ENCODE measurements around the gene PDGFRB.

The PDGFRB gene

DNA sequence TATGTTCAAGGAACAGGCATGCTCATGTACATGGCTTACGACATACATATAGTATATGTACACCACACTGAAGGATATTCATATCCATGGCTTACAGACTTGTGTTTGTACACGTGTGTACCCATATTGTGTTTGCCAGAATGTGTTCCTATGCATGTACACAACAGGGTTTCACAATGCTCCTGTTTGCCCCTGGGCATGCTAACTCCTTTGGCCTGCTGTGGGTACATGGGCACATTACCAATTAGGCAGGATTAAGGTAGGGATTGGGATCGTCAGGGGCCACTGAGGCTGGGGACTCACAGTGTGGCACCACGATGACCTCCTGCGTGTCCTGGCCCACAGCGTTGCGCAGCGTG, 26.2 kb downstream of the PDGFRB start:
- no peak for DNase-seq

DNA sequence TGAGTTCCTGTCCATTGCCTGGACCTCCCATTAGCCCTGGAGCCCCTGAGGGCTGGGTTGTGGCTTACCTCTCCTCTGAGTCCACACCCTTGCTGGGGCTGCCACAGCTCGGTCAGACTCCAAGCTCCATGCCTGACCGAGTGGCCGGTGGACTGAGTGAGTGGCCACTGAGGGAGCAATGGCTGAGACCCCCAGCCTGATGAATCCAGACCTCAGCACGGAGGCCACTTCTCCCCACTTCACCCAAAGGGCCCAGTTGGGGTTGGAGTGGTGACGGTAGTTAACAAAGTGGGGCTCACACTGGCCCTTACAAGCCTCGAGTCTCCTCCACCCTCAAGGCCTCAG, 28.8 kb downstream of the PDGFRB start:
- no peak for DNase-seq

DNA sequence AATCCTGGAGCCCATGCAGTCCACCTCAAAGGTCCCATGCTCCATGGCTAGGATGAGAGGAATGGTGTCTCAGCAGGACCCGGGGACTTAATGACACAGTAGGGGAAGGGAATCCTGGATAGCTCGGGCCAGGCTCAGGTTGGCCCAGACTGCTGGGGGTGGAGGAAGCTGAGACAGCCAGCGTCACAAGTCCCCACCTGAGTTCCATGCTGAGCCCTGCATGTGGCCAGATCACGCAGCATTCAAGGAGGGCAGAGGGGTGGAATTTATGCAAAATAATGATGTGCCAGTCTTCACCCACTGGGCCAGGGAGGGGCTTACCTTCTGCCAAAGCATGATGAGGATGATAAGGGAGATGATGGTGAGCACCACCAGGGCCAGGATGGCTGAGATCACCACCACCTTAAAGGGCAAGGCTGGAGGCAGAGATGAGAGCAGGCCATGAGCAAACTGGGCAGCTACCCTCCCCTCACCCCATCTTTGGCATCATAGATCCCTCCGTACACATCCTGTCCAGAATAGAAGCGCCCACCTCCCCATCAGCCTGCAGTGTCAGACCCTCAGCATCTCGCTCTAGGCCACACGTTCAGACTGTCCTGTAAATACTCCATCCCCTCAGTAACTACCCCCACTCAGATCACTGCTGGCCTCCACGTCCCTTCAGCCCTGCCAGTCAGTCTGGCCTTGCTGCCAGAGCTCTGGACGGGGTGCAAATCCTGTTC, 29.3 kb downstream of the PDGFRB start:
- no peak for DNase-seq

DNA sequence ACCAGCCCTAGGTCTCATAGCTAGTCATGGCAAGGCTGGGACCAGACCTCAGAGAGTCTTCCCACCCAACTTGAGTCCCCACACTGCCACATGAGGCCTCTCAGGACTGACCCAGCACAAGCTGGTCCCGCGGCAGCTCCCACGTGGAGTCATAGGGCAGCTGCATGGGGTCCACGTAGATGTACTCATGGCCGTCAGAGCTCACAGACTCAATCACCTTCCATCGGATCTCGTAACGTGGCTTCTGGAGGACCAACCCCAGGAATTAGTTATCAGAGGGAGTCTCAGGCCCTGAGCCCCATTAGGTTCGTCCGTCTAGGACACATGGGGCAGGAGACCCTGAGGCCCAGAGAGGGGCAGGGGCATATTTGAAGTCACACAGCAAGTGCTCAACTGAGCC, 30.3 kb downstream of the PDGFRB start:
- DNase-seq = no peak

DNA sequence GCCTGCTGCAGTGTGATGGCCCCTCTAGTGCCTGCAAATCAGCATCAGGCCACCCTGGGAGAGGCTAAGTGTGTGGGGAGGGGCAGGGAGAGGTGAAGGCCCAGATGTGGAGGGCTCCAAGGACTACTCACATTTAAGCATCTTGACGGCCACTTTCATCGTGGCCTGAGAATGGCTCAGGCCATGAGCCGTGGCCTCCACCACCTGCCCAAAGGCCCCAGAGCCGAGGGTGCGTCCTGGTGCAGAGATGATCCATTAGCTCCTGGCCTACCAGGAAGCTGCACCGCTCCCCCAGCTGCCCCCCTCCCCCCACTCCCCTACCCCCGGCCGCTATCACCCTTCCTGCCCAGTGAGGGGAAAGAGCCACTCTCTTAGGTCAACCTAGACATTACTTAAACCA, 31.0 kb downstream of the PDGFRB start:
- no peak for DNase-seq

DNA sequence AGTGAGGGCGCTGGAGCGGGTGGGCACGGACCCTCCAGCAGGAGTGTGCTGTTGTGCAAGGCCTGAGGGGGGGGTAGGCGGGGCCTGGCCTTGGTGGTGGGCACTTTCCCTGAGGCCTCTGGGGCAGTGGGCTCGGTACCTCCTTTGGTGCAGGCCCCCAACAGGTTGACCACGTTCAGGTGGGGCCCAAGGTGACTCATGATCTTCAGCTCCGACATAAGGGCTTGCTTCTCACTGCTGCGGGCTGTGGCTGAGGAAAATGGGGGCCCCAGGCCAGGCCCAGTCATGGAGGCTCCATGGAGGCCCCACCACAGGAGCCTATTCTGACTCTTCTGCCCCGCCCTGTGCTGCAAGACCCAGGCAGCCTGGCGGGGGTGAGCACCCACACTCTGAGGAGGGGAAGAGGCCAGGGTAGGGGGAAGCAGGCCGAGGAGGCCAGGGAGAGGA, 31.5 kb downstream of the PDGFRB start:
- DNase-seq = no peak

DNA sequence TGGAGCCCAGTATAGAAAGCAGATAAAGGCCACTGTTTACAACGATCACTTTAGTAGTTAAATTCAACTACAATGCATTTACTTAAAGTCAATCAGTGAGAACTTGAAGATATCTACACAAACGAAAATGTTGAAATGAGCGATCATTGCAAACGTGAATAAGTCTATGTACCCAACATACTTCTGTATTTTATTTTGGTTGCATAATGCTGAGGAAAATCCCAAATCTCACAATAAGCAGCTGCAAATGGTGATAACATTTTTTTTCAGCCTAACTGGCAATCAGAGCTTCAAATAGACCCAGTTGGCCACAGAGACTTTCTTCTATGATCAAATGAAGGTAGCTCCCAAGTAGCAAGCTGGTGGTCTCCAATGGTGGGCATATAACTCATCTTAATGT, 32.1 kb downstream of the PDGFRB start:
- DNase-seq = no peak

DNA sequence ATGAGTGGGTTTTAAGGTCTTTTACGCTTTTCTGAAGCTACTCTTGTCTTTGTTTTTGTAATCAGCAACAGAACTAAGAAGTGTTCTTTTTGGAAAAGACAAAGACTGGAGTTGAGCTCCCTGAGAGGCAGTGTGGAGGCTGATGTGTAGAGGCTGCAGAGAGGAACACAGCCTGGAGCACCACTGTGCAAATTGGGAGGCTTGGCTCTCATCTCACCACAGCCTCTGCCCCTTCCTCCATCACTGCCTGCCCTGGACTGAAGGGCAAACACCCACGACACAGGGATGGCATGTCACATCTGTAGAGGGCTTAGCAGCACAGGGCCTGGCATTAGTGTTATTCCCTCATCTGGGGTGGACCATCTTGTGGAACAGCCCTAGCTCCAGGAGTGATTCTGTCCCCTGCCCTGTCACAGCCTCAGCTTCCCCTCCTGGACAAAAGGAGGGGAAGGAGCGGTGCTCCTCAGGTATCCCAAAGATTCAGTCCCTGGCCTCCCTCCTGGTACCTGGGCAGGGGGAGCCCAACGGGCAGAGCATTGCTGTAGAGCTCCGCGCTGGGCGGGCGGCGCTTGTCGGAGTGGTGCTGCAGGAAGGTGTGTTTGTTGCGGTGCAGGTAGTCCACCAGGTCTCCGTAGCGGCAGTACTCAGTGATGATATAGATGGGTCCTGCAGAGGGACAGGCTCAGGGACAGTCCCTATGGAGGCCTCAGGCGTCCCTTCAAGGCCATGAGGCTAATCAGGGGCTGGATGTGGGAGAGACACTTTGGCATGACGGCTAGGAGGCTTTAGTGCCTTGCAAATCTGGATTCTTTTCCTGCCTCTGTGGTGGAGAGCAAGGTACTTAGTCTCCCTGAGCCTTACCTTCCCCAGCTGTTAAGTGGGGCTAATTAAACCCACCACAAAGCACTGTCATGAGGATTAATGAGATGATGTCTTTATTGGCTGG, 32.8 kb downstream of the PDGFRB start:
- no peak for DNase-seq

DNA sequence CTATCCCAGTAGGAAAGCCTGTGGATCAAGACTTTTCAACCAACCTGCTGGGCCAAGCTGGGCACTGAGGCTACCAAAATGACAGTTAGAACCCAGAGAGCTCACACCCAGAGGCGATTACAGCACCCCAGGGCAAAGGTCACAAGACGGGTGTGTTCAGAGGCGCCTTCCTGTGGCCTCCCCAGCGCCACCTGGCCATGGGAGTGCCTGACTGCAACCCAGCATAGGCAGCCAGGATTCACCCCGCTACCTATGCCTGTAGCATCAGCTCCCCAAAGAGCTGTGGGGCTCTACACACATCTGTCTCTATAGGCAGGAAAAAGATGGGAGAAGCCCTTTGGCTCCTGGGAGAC, 33.5 kb downstream of the PDGFRB start:
- DNase-seq = no peak

DNA sequence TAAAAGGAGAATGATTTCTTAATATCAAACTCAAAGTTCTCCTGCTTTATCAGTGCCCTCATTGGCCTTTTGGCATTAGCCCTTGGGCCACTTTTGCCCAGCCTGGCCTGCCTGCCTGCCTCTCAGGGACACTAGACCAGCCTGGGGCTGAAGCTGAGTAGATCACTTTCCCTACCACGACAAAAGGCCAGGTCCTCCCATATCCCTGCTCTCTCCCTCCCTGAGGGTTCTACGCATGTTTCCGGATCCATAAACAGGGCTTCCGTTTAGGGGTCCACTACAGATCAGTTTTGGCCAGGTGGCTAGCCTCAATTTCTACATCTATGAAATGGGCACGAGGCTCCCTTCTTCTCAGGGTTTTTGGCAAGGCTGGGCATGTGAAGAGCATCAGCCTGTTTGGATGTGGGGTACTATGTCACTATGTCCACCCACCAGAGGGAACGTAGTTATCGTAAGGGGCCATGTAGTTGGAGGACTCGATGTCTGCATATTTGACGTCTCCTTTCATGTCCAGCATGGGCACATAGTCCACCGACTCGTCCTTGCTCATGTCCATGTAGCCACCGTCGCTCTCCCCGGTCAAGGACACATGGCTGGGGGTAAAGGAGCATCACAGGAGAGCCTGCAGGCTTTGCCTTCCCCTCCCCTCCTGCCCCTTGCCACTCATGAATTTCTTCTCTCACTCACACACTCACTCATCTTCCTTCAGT, 34.0 kb downstream of the PDGFRB start:
- no peak for DNase-seq

DNA sequence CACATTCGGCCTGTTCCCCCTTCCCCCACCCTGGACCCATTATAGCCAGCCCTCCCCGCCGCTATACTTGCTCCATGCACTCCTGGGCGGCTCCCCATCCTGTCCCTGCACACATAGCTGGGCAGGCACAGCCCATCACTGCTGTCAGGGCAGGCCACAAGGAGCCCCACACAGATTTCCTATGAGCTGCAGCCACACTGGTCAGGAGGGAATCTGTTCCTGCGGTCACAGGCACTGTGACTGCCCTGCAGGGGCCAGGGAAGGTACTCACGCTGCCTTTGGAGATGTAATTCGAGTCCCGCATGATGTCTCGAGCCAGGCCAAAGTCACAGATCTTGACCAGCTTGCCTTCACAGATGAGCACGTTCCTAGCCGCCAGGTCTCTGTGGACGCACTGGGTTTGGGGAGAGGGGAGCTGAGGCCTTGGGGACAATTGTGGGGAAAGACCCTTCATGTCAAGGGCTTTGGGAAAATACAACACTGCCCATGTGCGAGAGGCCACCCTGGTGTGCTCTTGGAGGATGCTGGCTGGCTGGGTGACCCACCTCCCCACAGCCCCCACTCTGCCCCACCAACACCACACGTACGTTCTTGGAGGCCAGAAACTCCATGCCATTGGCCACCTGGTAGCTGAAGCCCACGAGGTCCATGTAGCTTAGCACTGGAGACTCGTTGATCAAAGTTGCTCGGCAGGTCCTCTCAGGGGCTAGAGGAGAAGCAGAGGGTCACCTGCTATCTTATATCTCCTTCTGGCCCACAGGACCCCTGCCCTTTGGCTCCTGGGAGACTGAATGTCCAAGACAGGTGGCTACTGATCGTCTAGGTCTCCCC, 34.8 kb downstream of the PDGFRB start:
- DNase-seq = no peak

DNA sequence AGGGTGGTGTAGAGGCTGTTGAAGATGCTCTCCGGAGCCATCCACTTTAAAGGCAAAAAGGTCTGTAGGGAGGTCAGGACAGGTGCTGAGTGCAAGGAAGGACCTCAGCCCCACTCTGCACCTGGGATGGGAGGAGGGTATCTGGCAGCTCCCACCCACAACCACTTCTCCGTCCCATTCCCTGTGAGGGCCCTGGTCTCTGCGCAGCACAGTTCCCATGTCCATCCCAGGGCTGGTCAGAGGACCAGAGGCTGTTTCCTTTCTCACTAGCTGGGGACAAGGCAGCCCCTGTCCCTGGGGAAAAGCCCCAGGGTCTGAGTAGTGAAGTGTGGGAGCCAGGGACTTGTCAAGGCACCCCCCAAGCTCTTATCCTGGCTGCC, 35.6 kb downstream of the PDGFRB start:
- DNase-seq = no peak

DNA sequence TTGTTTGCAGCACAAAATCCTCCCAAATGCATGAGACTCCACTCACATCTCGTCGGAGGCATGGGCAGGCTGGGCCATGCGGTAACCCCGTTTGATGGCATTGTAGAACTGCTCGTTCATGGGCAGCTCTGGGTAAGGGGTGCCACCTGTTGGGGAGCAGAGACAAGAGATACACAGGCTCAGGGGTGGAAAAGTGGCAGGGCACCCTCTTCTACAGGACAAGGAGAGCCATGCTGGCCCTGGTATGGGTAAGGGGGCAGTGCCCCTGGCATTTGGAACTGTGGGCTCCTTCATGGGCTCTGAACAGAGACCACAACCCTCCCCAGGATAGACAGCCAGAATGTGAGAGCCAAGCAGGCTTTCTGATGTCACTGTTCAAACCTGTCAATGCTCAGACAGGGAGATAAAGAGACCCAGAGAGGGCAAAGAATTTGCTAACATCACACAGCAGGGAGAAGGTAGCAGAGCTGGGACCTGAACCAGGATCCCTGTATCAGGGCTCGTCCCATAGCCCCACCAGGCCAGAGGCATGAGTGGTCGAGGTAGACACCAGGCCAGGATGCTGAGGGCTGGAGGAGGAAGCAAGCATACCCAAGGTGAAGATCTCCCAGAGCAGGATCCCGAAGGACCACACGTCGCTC, 36.1 kb downstream of the PDGFRB start:
- DNase-seq = no peak

DNA sequence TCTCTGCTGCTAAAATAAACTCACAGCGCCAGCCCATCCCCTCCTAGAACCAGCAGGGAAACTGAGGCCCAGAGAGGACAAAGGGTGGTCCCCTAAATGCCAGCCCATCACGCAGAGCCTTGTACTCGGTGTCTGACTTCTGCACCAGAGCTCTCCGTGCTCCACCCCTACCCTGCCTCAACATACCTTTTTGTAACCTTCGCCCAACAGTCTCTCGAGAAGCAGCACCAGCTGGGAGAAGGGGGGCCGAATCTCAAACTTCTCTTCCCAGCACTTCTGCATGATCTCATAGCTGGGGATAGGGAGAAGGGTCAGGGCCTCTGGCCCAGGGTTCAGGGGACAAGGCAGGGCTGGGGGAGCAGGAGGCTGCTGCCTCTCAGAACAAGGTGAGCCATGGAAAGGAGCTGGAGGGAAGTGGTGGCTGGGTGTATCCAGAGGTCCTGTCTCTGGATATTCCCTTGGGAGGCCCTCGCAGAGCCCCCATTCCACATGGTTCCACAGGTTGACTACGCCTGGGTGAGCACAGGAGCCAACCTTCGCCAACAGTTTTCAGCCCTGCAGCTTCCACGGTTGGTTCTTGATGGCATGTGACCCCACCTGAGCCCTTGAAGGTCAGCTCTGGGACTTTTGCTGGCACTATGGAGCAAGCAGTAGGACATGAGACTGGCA, 37.0 kb downstream of the PDGFRB start:
- no peak for DNase-seq

DNA sequence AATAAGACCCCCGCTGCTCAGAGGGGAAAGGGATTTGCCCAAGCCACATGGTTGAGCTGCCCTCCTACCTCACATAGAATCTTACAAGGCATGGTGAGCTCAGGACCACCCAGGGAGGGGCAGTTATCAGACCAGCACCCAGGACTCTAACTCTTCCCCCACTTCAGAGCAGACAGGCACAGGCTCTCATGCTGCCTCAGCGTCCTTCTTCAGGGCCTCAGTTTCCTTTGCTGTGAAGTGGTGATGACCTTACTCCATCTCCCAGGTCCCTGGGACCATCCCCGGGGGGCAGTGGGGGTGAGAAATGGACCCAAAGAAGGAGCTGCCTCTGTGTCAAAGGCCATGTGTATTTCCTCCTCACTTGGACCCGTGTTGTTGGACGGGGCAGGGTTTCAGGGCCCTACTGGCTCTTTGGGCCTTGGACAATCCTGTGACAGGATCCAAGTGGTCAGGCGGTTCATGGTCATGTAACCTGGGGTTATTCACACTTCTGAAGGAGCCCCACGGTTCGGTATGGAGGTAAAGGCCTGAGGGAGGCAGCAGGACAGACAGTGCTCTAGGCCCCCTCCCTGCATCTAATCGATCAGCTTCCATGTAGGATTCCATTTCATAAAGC, 37.6 kb downstream of the PDGFRB start:
- DNase-seq = no peak

DNA sequence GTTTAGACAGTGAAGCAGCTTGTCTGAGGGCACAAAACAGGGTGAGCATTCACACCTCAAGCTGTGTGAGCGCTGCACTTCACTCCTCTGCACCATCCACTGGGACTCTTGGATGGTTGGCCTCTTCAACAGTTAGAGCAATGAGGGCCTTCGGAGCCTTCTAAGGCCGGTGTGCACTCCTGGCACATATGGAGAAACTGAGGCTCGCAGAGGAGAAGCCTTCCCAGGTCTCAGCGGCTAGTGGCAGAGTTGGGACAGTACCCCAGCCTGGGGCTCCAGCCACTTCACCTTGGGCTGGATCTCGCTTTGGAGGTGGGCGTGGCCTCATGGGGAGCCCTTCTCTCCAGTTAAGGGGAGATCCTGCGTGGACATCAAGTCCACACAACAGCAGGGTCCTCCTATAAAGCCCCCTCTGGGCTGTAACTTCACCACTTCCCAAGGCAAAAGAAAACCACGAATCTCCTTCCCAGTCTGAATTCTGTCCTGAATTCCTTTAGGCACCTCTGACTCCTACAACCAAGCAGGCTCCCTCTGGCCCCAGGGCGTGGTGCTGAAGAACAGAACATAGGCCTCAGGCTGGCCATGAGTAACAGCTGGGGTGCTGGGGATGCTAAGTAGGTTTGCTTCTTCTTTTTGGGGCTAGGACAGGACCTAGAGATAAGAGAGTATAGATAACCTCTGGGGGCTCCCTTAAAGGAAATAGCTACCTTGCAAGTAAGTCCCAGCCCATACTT, 38.8 kb downstream of the PDGFRB start:
- DNase-seq = peak in 1 of 2 experiments; percentile 24

DNA sequence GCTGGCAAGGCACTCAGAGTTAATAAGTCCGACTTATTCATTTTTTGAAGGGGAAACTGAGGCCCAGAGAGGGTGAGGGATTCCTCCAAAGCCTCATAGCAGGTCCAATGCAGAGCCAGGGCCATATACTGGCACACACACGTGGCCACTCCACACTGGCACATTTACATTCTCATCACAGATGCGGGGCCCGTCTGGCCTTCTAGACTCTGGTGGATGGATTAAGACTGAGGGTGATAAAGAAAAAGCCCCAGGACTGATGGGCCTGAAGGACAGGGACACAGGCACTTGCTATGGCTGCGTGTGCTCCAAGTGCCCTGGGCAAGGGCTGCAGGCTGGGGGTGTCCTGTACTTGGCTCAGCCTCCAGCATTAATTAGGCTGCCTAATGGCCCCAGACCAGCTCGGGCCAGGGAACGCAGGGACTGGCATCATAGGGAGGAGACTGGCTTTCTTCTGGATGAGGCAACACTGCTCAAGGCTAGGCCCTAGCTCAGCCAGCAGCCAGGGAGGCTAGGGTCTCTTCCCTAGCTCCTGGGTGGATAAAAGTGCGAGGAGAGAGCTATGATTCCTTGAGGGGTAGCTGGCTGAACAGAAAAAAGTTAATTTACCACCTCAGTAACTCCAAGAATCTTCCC, 40.8 kb downstream of the PDGFRB start:
- no peak for DNase-seq

DNA sequence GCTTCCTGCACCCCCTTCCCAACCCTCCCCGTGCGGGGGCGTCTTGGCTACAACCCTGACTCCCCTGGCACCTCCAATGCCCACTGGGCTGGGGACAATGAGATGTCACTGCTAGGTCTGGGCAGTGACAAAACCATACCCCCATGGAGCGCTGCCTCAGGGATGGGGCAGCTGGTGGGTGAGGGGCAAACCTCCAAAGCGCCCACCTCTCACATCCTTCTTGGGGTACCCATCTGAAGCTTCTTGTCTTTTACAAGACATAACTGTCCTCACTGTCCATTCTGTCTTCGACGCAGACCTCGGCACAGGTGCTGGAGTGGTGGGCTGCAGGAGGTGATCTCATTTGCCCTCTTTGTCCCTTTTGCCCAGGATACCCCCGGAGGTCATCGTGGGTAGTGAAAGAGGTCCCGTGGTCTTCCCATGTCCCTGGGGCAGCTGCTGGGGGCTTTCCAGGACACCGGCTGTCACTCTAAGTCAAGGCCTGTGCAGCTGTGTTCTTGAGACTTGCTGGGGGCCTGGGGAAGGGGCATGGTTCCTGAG, 41.5 kb downstream of the PDGFRB start:
- no peak for DNase-seq

DNA sequence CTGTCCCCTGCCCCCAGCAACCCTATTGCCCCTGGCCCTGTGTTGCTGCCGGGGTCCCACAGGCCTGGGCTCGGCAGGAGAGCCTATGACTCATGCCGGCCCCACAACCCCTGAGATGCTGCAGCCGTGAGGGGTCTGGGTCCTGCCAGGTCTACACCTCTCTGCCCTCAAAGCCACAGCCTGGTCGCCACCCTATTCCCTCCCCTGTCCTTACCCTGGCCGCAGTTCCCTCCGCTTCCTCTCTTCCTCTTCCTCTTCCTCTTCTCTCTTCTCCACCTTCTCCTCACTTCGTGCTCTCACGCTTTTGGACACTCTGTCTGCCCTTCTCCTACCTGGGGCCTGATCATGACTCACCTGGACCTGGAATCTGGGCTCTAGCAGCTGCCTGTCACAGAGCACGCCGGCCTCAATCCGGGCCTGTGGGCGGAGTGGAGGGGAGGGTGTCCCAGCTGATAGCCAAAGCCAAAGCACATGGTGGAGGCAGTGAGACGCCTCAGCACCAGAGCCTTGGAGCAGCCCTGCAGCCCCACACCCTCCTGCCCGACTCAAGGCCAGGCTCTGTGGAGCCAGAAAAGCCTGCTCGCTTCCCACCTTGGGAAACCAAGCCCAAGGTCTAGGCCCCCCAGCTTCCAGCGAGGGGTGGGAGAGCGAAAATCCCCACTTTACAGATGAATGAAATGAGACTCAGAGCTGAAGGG, 42.4 kb downstream of the PDGFRB start:
- no peak for DNase-seq
